HG03135 (cell line): ENCODE results near the gene SEL1L2.

Experiments used
- ATAC-seq: cut with Tn5 transposase; IDR thresholded peaks from one replicate; pipeline ENCODE4 v1.9.1; 2021; ENCODE audit warnings: mild to moderate bottlenecking, moderate library complexity; ENCODE audit not compliant: unreplicated experiment

Gene SEL1L2

GRCh38 chr20:13819885-13820645 is 170.3 kb downstream of the SEL1L2 start:
- ATAC-seq, result no peak

DNA sequence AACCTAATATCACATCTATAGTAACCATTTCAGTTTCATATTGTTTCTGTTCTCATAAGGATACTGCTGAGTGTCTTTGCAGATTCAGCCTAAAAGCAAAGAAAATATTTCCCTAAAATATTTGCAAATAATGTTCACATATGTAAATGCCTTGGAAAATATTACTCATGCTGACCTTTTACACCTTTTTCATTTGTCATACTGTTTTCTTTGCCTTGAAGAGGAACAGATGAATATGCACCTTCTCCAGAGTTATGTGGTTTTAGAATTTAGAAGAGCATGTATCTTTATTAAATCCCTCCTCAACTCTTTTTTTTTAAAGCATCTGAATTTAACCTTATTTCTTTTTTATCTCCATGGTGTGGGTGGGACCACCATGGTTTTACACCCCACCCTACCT is 173.1 kb downstream of the SEL1L2 start:
- ATAC-seq, result no peak

DNA sequence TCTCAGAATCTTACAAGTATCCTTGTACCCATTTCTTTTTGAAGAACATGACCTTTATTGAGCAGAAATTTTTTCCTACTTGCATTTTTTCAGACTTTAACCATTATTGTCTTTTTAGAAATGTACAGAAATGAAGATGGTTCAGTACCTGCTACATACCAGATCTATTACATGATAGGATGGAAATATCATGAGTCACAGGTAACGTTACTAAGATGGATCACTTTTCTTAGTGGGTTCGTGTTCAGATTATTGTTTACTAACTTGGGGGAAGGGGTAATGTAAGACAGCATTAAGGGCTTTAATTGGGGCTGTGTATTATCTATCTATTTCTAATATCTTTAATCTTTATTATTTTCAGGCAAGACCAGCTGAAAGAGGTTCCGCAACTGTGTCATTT is 173.7 kb downstream of the SEL1L2 start:
- no peak for ATAC-seq

- ATAC-seq, result no peak
These were observed 175.7 kb downstream of the SEL1L2 start for GRCh38 chr20:13814672-13815071.

- ATAC-seq, result no peak
These were observed 176.5 kb downstream of the SEL1L2 start for GRCh38 chr20:13813910-13814309.

GRCh38 chr20:13810446-13810845 is 180.0 kb downstream of the SEL1L2 start:
- ATAC-seq, result no peak

DNA sequence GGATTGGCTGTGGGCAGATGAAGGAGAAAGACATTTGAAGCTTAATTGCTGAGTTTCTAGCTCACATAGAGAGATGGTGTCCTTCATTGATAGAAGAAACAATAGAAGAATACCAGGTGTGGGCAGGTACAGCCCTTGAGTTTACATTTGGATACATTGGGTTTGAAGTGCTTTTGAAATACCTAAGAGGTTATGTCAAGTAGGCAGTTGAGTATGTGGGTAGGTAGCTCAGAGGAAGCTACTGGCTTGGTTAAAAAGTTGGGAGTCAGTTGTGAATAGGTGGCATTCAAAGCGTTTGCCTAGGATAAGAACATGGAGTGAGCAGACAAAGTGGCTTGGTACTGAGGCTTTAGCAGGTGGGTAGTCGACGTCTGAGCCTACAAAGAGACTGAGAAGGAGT is 180.6 kb downstream of the SEL1L2 start:
- no peak for ATAC-seq

DNA sequence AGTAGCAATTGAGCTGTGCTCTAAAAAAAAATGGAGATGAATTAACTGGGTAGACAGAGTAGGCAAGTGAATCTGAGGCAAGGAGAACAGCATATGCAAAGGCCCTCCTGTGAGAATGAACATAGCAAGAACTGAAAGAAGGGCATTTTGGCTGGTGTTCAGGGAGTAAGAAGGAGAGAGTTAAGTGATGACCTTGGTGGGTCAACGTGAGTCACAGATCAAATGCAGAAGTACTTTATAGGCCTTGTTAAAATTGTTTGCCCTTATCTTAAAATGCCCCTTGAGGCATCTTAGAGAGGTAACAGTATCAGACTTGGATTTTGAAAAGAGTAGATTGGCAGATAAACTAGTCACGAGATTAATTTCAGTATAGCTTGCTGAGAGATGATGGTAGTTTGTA is 181.0 kb downstream of the SEL1L2 start:
- ATAC-seq, result no peak

GRCh38 chr20:13800728-13801134 is 189.7 kb downstream of the SEL1L2 start:
- ATAC-seq, result no peak

DNA sequence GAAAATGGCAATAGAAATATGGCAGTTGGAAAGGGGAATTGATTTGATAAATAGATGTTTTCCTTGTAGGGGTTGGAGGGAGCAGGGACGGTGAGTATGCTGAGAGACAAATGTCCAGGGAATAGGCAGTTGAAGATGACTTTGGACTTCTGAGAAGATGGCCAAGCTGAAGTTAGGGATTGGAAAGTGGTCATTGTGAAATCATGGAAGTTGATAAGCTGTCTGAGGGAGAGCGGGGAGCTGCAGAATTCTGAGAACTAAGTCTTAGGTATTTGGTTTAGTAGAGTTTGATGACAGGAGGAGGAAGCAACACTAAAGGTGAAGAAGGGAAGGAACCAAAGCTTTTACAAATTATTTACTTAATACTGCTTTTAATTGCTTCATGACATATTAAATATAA is 190.4 kb downstream of the SEL1L2 start:
- no peak for ATAC-seq
